Mononuclear cell (primary cell): ENCODE data around the gene ERMP1. TPM values are rescaled to one million over a fixed set of nuclear protein-coding genes. Genes with fewer than 3 reads are reported as not detected.
"Not testable (repeated sequence)": the region's sequence is repeated elsewhere in the genome, so short reads cannot be mapped to it uniquely, and the experiment has no call there.

ENCODE experiments used
- H3K27me3 ChIP-seq: 2 replicates; pipeline ENCODE4 v1.6.0; 2011; ENCODE audit warnings: low read length, control low read depth; ENCODE audit not compliant: insufficient read depth
- H3K4me1 ChIP-seq: 2 replicates; pipeline ENCODE4 v1.5.1; 2011; ENCODE audit warnings: mild to moderate bottlenecking, low read length, control low read depth; ENCODE audit not compliant: insufficient read depth
- H3K4me3 ChIP-seq: 2 replicates; pipeline ENCODE4 v1.5.1; 2011; ENCODE audit warnings: mild to moderate bottlenecking, low read length, moderate library complexity
- H3K9me3 ChIP-seq: 2 replicates; pipeline ENCODE4 v1.5.1; 2011; ENCODE audit warnings: low read depth, mild to moderate bottlenecking, control low read depth, low read length
- total RNA-seq: library from RNA; depleted of rRNA; stranded (reverse); fragments of >200 nt; gene quantifications from one replicate; pipeline ENCODE4 v1.2.3, GENCODE V29; 2012

ERMP1 gene
- total RNA-seq: 6.5 TPM

- H3K4me3 ChIP-seq: peak within 1 kb of the TSS; percentile 75
- no peaks in the 10 kb centered on the region for H3K9me3 ChIP-seq
- H3K4me1 ChIP-seq: peaks cover 30% of the 10 kb centered on the region
- no peaks in the 10 kb centered on the region for H3K27me3 ChIP-seq
These were observed at the start of gene ERMP1 for GRCh38 chr9:5832538-5833529. Gene ERMP1, minus strand, starts transcription at chr9:5833117. Its CDS starts 90 bp downstream, at chr9:5833027.

GRCh38 chr9:5882244-5883012, 49.5 kb upstream of the ERMP1 start:
- not testable (repeated sequence) for H3K9me3 ChIP-seq, H3K27me3 ChIP-seq, H3K4me1 ChIP-seq, H3K4me3 ChIP-seq

GRCh38 chr9:5879419-5880181, 46.7 kb upstream of the ERMP1 start:
- Histone ChIP-seq H3K4me3 (no peak overlapping the region), H3K9me3 (no peaks in the 10 kb centered on the region), H3K27me3 (no peaks in the 10 kb centered on the region), H3K4me1 (peaks cover 5% of the 10 kb centered on the region)

- no peaks in the 10 kb centered on the region for H3K9me3 ChIP-seq
- H3K27me3 ChIP-seq: no peaks in the 10 kb centered on the region
- no peak overlapping the region for H3K4me3 ChIP-seq
- peaks cover 5% of the 10 kb centered on the region for H3K4me1 ChIP-seq
These were observed 43.8 kb upstream of the ERMP1 start for GRCh38 chr9:5876711-5877110.

GRCh38 chr9:5876026-5876425, 43.1 kb upstream of the ERMP1 start:
- H3K4me1 ChIP-seq: peaks cover 5% of the 10 kb centered on the region
- H3K27me3 ChIP-seq: no peaks in the 10 kb centered on the region
- H3K4me3 ChIP-seq: no peak overlapping the region
- H3K9me3 ChIP-seq: no peaks in the 10 kb centered on the region

- Histone ChIP-seq H3K4me3 (no peak overlapping the region), H3K4me1 (peaks cover 5% of the 10 kb centered on the region), H3K9me3 (no peaks in the 10 kb centered on the region), H3K27me3 (no peaks in the 10 kb centered on the region)
These were observed 41.1 kb upstream of the ERMP1 start for GRCh38 chr9:5874048-5874447.

GRCh38 chr9:5873439-5873838, 40.5 kb upstream of the ERMP1 start:
- Histone ChIP-seq H3K4me1 (peaks cover 5% of the 10 kb centered on the region), H3K4me3 (no peak overlapping the region), H3K27me3 (no peaks in the 10 kb centered on the region), H3K9me3 (no peaks in the 10 kb centered on the region)

- no peak overlapping the region for H3K4me3 ChIP-seq
- H3K4me1 ChIP-seq: peaks cover 5% of the 10 kb centered on the region
- no peaks in the 10 kb centered on the region for H3K9me3 ChIP-seq
- no peaks in the 10 kb centered on the region for H3K27me3 ChIP-seq
These were observed 39.6 kb upstream of the ERMP1 start for GRCh38 chr9:5872511-5872910.

- Histone ChIP-seq H3K4me1 (peaks cover 5% of the 10 kb centered on the region), H3K9me3 (no peaks in the 10 kb centered on the region), H3K4me3 (no peak overlapping the region), H3K27me3 (no peaks in the 10 kb centered on the region)
These were observed 38.9 kb upstream of the ERMP1 start for GRCh38 chr9:5871785-5872184.

- Histone ChIP-seq H3K4me3 (no peak overlapping the region), H3K9me3 (no peaks in the 10 kb centered on the region), H3K4me1 (peaks cover 5% of the 10 kb centered on the region), H3K27me3 (no peaks in the 10 kb centered on the region)
These were observed 37.8 kb upstream of the ERMP1 start for GRCh38 chr9:5870691-5871090.

GRCh38 chr9:5870020-5870339, 37.1 kb upstream of the ERMP1 start:
- Histone ChIP-seq H3K4me1 (no peaks in the 10 kb centered on the region), H3K9me3 (no peaks in the 10 kb centered on the region), H3K27me3 (no peaks in the 10 kb centered on the region), H3K4me3 (no peak overlapping the region)

GRCh38 chr9:5869315-5870019, 36.5 kb upstream of the ERMP1 start:
- Histone ChIP-seq H3K4me3 (no peak overlapping the region), H3K4me1 (no peaks in the 10 kb centered on the region), H3K9me3 (no peaks in the 10 kb centered on the region), H3K27me3 (no peaks in the 10 kb centered on the region)

GRCh38 chr9:5868235-5868634, 35.3 kb upstream of the ERMP1 start:
- Histone ChIP-seq H3K4me1 (no peaks in the 10 kb centered on the region), H3K4me3 (no peak overlapping the region), H3K9me3 (no peaks in the 10 kb centered on the region), H3K27me3 (no peaks in the 10 kb centered on the region)

GRCh38 chr9:5866685-5867084, 33.8 kb upstream of the ERMP1 start:
- Histone ChIP-seq H3K4me3 (no peak overlapping the region), H3K4me1 (no peaks in the 10 kb centered on the region), H3K27me3 (no peaks in the 10 kb centered on the region), H3K9me3 (no peaks in the 10 kb centered on the region)
